SK-N-SH treated with all-trans-retinoic acid at 6 μM for 48 hours (cell line): ENCODE measurements around the gene RCAN1.
"Not testable (repeated sequence)": the region's sequence is repeated elsewhere in the genome, so short reads cannot be mapped to it uniquely, and the experiment has no call there.

Source experiments
- ATAC-seq: fragments of 200-7000 bp; cut with Tn5 transposase; 3 replicates; pipeline ENCODE4 v1.9.1; 2020; ENCODE audit warnings: mild to moderate bottlenecking, moderate library complexity
- ARNTL ChIP-seq: fragments of 450-650 bp; formaldehyde crosslinking; IDR thresholded peaks from 2 replicates; pipeline ENCODE4 v1.5.0; 2020; ENCODE audit warnings: low read depth, mild to moderate bottlenecking, moderate library complexity, borderline replicate concordance
- BACH2 ChIP-seq: fragments of 250-450 bp; sonication (Bioruptor Pico); IDR thresholded peaks from 2 replicates; pipeline ENCODE4 v1.9.0; 2021; ENCODE audit warnings: mild to moderate bottlenecking, borderline replicate concordance
- CSRNP3 ChIP-seq: fragments of 250-450 bp; sonication (Bioruptor Pico); IDR thresholded peaks from 2 replicates; pipeline ENCODE4 v1.5.1; 2021; ENCODE audit warnings: mild to moderate bottlenecking, moderate library complexity
- ESRRG ChIP-seq: fragments of 250-450 bp; sonication (Bioruptor Pico); IDR thresholded peaks from 2 replicates; pipeline ENCODE4 v1.6.1; 2021; ENCODE audit warnings: mild to moderate bottlenecking
- GLIS3 ChIP-seq: fragments of 250-450 bp; sonication (Bioruptor Pico); IDR thresholded peaks from 2 replicates; pipeline ENCODE4 v1.5.0; 2020; ENCODE audit warnings: mild to moderate bottlenecking, moderate library complexity
- OSR1 ChIP-seq: fragments of 250-450 bp; sonication (Bioruptor Pico); IDR thresholded peaks from 2 replicates; pipeline ENCODE4 v1.8.0; 2022; ENCODE audit warnings: moderate library complexity, mild to moderate bottlenecking, inconsistent platforms
- PATZ1 ChIP-seq: fragments of 250-450 bp; sonication (Bioruptor Pico); IDR thresholded peaks from 2 replicates; pipeline ENCODE4 v1.8.0; 2020; ENCODE audit warnings: mild to moderate bottlenecking, moderate library complexity, borderline replicate concordance
- PPARA ChIP-seq: fragments of 250-450 bp; sonication (Bioruptor Pico); IDR thresholded peaks from 2 replicates; pipeline ENCODE4 v1.5.0; 2020; ENCODE audit warnings: mild to moderate bottlenecking, borderline replicate concordance
- SNAI2 ChIP-seq: fragments of 250-450 bp; sonication (Bioruptor Pico); IDR thresholded peaks from 2 replicates; pipeline ENCODE4 v1.5.0; 2020; ENCODE audit warnings: mild to moderate bottlenecking, moderate library complexity
- TCF4 ChIP-seq: fragments of 250-450 bp; sonication (Bioruptor Pico); IDR thresholded peaks from 2 replicates; pipeline ENCODE4 v1.8.0; 2021; ENCODE audit warnings: mild to moderate bottlenecking, moderate library complexity, borderline replicate concordance
- TOX ChIP-seq: fragments of 250-450 bp; sonication (Bioruptor Pico); IDR thresholded peaks from 2 replicates; pipeline ENCODE4 v1.8.0; 2021; ENCODE audit warnings: mild to moderate bottlenecking, moderate library complexity, borderline replicate concordance
- ZC3H10 ChIP-seq: fragments of 250-450 bp; sonication (Bioruptor Pico); IDR thresholded peaks from 2 replicates; pipeline ENCODE4 v1.5.1; 2021; ENCODE audit warnings: mild to moderate bottlenecking, moderate library complexity
- ZNF565 ChIP-seq: fragments of 450-650 bp; formaldehyde crosslinking; conservative IDR thresholded peaks from 2 replicates; pipeline ENCODE4 v1.5.0; 2020; ENCODE audit warnings: low read depth, mild to moderate bottlenecking, moderate library complexity
- ZNF8 ChIP-seq: fragments of 450-650 bp; formaldehyde crosslinking; IDR thresholded peaks from 2 replicates; pipeline ENCODE4 v1.5.0; 2020; ENCODE audit warnings: mild to moderate bottlenecking, moderate library complexity
- TF ChIP-seq, protein P1 (sequence below): fragments of 250-450 bp; sonication (Bioruptor Pico); IDR thresholded peaks from 2 replicates; pipeline ENCODE4 v1.8.0; 2021; ENCODE audit warnings: low read depth, mild to moderate bottlenecking, moderate library complexity, borderline replicate concordance

Gene RCAN1

GRCh38 chr21:34500191-34500590, 114.7 kb downstream of the RCAN1 start (continued):
- TF ChIP-seq BACH2 (CRISPR knock-in tag), result no peak

DNA sequence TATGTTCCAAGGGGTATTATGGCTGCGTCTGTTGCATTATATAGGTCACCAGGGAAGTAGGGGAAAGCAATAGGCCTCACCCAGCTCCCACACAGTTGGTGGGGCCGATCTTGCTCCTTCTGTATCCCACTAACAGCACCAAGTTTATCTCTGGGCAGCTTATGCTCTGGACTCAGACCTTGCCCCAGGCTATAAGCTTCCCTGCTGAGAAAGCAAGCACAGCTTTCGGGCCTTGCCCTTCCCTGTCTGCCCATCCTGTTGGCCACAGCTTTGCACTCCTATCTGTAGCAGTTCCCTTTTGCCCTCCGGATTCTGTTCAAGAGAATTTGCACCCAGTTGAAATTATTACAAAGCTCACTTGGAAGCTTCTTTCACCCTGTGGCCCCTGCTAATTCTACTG, 115.8 kb downstream of the RCAN1 start:
- no peak for ATAC-seq
- TF ChIP-seq ZNF565 (no peak), PPARA (CRISPR knock-in tag) (no peak), ZNF8 (CRISPR knock-in tag) (no peak), CSRNP3 (CRISPR knock-in tag) (no peak), ZC3H10 (CRISPR knock-in tag) (no peak), ARNTL (no peak), OSR1 (CRISPR knock-in tag) (no peak), ESRRG (no peak), TOX (no peak)

- TF ChIP-seq OSR1 (CRISPR knock-in tag) (no peak), TCF4 (no peak), PATZ1 (CRISPR knock-in tag) (no peak), ZNF8 (CRISPR knock-in tag) (no peak), BACH2 (CRISPR knock-in tag) (no peak), CSRNP3 (CRISPR knock-in tag) (no peak), SNAI2 (CRISPR knock-in tag) (no peak), ZC3H10 (CRISPR knock-in tag) (no peak), TOX (no peak), ZNF565 (no peak), ESRRG (no peak), PPARA (CRISPR knock-in tag) (no peak), GLIS3 (CRISPR knock-in tag) (no peak)
- TF ChIP-seq, protein P1, sequence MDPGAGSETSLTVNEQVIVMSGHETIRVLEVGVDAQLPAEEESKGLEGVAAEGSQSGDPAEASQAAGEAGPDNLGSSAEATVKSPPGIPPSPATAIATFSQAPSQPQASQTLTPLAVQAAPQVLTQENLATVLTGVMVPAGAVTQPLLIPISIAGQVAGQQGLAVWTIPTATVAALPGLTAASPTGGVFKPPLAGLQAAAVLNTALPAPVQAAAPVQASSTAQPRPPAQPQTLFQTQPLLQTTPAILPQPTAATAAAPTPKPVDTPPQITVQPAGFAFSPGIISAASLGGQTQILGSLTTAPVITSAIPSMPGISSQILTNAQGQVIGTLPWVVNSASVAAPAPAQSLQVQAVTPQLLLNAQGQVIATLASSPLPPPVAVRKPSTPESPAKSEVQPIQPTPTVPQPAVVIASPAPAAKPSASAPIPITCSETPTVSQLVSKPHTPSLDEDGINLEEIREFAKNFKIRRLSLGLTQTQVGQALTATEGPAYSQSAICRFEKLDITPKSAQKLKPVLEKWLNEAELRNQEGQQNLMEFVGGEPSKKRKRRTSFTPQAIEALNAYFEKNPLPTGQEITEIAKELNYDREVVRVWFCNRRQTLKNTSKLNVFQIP (CRISPR knock-in tag), result no peak
- TF ChIP-seq, all 23 proteins: peak for 0
- ATAC-seq, result no peak
Measured at GRCh38 chr21:34498623-34499022, 116.3 kb downstream of the RCAN1 start.

DNA sequence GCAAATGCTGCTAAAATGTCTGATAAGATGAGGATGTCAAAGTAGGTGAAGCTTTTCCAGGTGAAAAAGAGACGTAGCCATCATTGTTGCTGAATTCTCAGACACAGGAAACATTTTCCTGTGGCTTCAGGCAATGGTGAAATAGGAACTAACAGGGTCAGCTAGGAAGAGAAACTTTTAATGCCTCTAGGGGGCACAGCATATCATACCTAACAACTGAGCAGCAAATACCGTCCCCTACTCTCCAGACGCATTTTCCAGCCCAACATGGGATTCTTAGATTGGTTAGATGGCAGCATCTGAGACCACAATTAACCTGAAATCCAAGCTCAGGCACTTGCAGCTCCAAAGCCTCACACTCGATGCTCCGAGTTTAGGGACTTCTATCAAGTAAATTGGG, 131.1 kb downstream of the RCAN1 start:
- ATAC-seq, result peak; percentile 73

DNA sequence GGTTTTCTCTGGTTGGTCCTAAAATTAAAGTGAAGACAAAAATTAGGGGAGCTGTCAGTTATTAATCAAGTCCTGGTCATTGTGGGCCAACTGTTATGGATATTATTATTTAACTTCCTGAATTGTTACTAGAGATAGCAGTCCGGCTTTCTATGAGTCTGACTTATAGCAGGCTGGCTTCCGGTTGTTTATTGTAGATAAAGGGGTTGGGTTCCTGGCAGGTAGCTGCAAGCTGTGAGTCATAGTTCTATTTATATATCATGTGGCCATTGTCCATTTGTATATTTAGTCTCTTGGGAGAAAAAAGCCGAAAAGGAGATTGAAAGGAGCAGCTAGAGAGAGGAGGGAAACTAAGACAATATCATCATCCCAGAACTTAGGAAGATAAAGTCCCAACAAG, 131.5 kb downstream of the RCAN1 start:
- ATAC-seq, result not testable (repeated sequence)

- not testable (repeated sequence) for ATAC-seq
Measured at GRCh38 chr21:34467333-34467732, 147.6 kb downstream of the RCAN1 start.
